Right renal pelvis (tissue), 4 donors: Measurements from ENCODE around the gene ATP9B. TPM values are rescaled to one million over a fixed set of nuclear protein-coding genes. Genes with fewer than 3 reads are reported as not detected.
"Not testable (repeated sequence)": the region's sequence is repeated elsewhere in the genome, so short reads cannot be mapped to it uniquely, and the experiment has no call there.

Experiments
- DNase-seq, 4 donors: peaks; one replicate each; pipeline ENCODE4 v3.0.0-alpha.2; 2013; ENCODE audit warnings: low read depth in 4 of 4, low spot score in 3 of 4, missing footprints in 1 of 4
- polyA plus RNA-seq, 4 donors: library from polyadenylated mRNA; unstranded; fragments of 120-200 nt; gene quantifications; one replicate each; pipeline ENCODE4 v1.2.1, GENCODE V29; 2013; ENCODE audit not compliant: insufficient read length in 4 of 4

ATP9B gene
- polyA plus RNA-seq, 4 donors, result 29.0 to 39.0 (median 31.5) TPM

- DNase-seq, result no peak
These were observed 251.1 kb downstream of the ATP9B start for GRCh38 chr18:79320216-79320850.

GRCh38 chr18:79321625-79322405, 252.6 kb downstream of the ATP9B start:
- no peak for DNase-seq

- no peak for DNase-seq
These were observed 253.2 kb downstream of the ATP9B start for GRCh38 chr18:79322441-79322840.

- DNase-seq, result no peak
These were observed 254.3 kb downstream of the ATP9B start for GRCh38 chr18:79323471-79323870.

- DNase-seq, result no peak
These were observed 257.4 kb downstream of the ATP9B start for GRCh38 chr18:79326413-79327198.

- no peak for DNase-seq
These were observed 258.1 kb downstream of the ATP9B start for GRCh38 chr18:79327199-79327721.

- DNase-seq, result not testable (repeated sequence)
These were observed 258.7 kb downstream of the ATP9B start for GRCh38 chr18:79327915-79328314.

- no peak for DNase-seq
These were observed 259.7 kb downstream of the ATP9B start for GRCh38 chr18:79328887-79329286.

- no peak for DNase-seq
These were observed 260.6 kb downstream of the ATP9B start for GRCh38 chr18:79329786-79330185.

- DNase-seq, result no peak
These were observed 263.5 kb downstream of the ATP9B start for GRCh38 chr18:79332646-79333045.

GRCh38 chr18:79333046-79333445, 263.9 kb downstream of the ATP9B start:
- DNase-seq, result no peak

- DNase-seq, result no peak
These were observed 265.5 kb downstream of the ATP9B start for GRCh38 chr18:79334496-79335233.

- DNase-seq, result no peak
These were observed 266.7 kb downstream of the ATP9B start for GRCh38 chr18:79335833-79336360.

- DNase-seq, result no peak
These were observed 267.5 kb downstream of the ATP9B start for GRCh38 chr18:79336556-79337142.

GRCh38 chr18:79337184-79337583, 268.0 kb downstream of the ATP9B start:
- no peak for DNase-seq

GRCh38 chr18:79337620-79338019, 268.4 kb downstream of the ATP9B start:
- DNase-seq, result no peak

GRCh38 chr18:79339094-79339908, 270.1 kb downstream of the ATP9B start:
- DNase-seq, result no peak

- peak in 1 of 4 donors; percentile 3 for DNase-seq
These were observed 274.5 kb downstream of the ATP9B start for GRCh38 chr18:79343567-79344207.

GRCh38 chr18:79344208-79344581, 275.0 kb downstream of the ATP9B start:
- DNase-seq, result no peak
